Measurements from ENCODE around the gene AOPEP. TPM values are rescaled to one million over a fixed set of nuclear protein-coding genes. Genes with fewer than 3 reads are reported as not detected.

The AOPEP gene
- total RNA-seq, 1 experiment from 2014 or later = 89.5 TPM

GRCh38 chr9:95086564-95086955 lies 360.1 kb downstream of the AOPEP start:
- Mint-ChIP-seq H3K4me3 (ENCODE audit: low read depth, unreplicated experiment) (no peak overlapping the region), H3K27me3 (ENCODE audit: unreplicated experiment) (no peaks in the 10 kb centered on the region), H3K27ac (ENCODE audit: unreplicated experiment) (no peak overlapping the region), H3K9me3 (ENCODE audit: low read depth, unreplicated experiment) (no peaks in the 10 kb centered on the region), H3K4me1 (ENCODE audit: low read depth, unreplicated experiment) (peaks cover 31% of the 10 kb centered on the region), H3K36me3 (ENCODE audit: insufficient read depth, unreplicated experiment) (peaks cover 94% of the 10 kb centered on the region)
- DNase-seq = no peak
- BruUV-seq (replicated peaks) = TSS peak; percentile 2
- CTCF ChIA-PET = no interaction called here
- intact Hi-C loops (cut with micrococcal nuclease; ENCODE audit: unreplicated experiment) = no loop called here
- TF ChIP-seq CTCF (IDR thresholded peaks at IDR 0.05; ENCODE audit: unreplicated experiment) = no peak

GRCh38 chr9:95087659-95088242 lies 361.3 kb downstream of the AOPEP start:
- DNase-seq = peak; percentile 50
- Mint-ChIP-seq H3K9me3 (ENCODE audit: low read depth, unreplicated experiment) (no peaks in the 10 kb centered on the region), H3K4me3 (ENCODE audit: low read depth, unreplicated experiment) (no peak overlapping the region), H3K27me3 (ENCODE audit: unreplicated experiment) (no peaks in the 10 kb centered on the region), H3K36me3 (ENCODE audit: insufficient read depth, unreplicated experiment) (peaks cover 92% of the 10 kb centered on the region), H3K27ac (ENCODE audit: unreplicated experiment) (peak overlapping the region; percentile 58), H3K4me1 (ENCODE audit: low read depth, unreplicated experiment) (peaks cover 42% of the 10 kb centered on the region)
- no TSS peak for BruUV-seq (replicated peaks)
- CTCF ChIA-PET = no interaction called here
- no peak for TF ChIP-seq CTCF (IDR thresholded peaks at IDR 0.05; ENCODE audit: unreplicated experiment)
- intact Hi-C loops (cut with micrococcal nuclease; ENCODE audit: unreplicated experiment) = no loop called here

- Mint-ChIP-seq H3K4me3 (ENCODE audit: low read depth, unreplicated experiment) (no peak overlapping the region), H3K9me3 (ENCODE audit: low read depth, unreplicated experiment) (no peaks in the 10 kb centered on the region), H3K27ac (ENCODE audit: unreplicated experiment) (peak overlapping the region; percentile 58), H3K36me3 (ENCODE audit: insufficient read depth, unreplicated experiment) (peaks cover 87% of the 10 kb centered on the region), H3K27me3 (ENCODE audit: unreplicated experiment) (no peaks in the 10 kb centered on the region), H3K4me1 (ENCODE audit: low read depth, unreplicated experiment) (peaks cover 48% of the 10 kb centered on the region)
- no peak for DNase-seq
- BruUV-seq (replicated peaks) = no TSS peak
- TF ChIP-seq CTCF (IDR thresholded peaks at IDR 0.05; ENCODE audit: unreplicated experiment) = no peak
- CTCF ChIA-PET = no interaction called here
- intact Hi-C loops (cut with micrococcal nuclease; ENCODE audit: unreplicated experiment) = no loop called here
Measured at GRCh38 chr9:95088421-95089161, 362.1 kb downstream of the AOPEP start.

- Mint-ChIP-seq H3K27me3 (ENCODE audit: unreplicated experiment) (no peaks in the 10 kb centered on the region), H3K9me3 (ENCODE audit: low read depth, unreplicated experiment) (no peaks in the 10 kb centered on the region), H3K36me3 (ENCODE audit: insufficient read depth, unreplicated experiment) (peaks cover 86% of the 10 kb centered on the region), H3K4me1 (ENCODE audit: low read depth, unreplicated experiment) (peaks cover 48% of the 10 kb centered on the region), H3K4me3 (ENCODE audit: low read depth, unreplicated experiment) (no peak overlapping the region), H3K27ac (ENCODE audit: unreplicated experiment) (peak overlapping the region; percentile 63)
- DNase-seq = no peak
- TF ChIP-seq CTCF (IDR thresholded peaks at IDR 0.05; ENCODE audit: unreplicated experiment) = no peak
- CTCF ChIA-PET = no interaction called here
- no TSS peak for BruUV-seq (replicated peaks)
- intact Hi-C loops (cut with micrococcal nuclease; ENCODE audit: unreplicated experiment) = no loop called here
Measured at GRCh38 chr9:95089257-95090022, 362.9 kb downstream of the AOPEP start.
